Measurements from ENCODE around the gene VIPR2.

Gene VIPR2

DNA sequence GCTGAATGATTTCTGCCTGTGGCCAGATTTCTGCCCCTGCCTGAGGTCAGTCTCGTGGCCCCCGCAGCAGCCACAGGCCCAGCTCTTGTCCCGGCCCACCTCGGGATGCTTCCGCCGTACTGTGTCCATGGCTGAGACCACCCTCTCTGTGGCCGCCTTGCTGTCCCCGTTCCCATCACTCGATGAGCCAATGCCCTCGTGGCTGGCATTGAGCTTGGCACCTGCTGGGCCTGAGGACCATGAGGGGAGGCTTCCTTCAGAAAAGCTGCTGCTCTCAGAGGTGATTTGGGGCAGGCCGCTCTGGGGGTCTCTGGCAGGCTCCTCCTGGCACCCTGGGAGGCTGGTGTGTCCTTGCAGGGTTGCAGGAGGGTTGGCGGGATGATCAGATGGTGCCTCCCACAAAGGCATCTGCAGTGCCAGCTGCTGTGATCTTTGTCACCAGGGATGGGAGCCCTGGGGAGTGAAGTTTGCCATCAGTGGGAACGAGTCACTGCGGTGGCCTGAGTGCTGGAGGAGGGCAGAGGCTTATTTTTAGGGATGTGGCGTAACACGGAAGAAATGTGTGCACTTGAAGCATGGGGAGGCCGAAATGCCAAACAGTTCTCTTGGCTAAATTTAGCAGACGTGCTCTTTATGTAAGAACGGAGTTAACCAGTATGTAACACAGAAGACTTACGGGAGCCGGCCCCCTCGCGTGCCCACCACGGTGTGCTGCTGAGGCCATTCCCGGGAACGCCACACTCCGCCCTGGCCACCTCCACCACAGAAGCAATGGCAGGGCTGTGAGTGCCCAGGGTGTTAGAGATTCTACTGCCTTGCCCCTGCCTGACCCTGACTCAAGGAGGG is 47.7 kb downstream of the VIPR2 start:
- no peak for FAIRE-seq
- TF ChIP-seq POLR2A (IDR thresholded peaks at IDR 0.05; ENCODE audit: low read depth, low read length) = no peak
- no peak for DNase-seq (ENCODE audit: insufficient read length, low spot score)

DNA sequence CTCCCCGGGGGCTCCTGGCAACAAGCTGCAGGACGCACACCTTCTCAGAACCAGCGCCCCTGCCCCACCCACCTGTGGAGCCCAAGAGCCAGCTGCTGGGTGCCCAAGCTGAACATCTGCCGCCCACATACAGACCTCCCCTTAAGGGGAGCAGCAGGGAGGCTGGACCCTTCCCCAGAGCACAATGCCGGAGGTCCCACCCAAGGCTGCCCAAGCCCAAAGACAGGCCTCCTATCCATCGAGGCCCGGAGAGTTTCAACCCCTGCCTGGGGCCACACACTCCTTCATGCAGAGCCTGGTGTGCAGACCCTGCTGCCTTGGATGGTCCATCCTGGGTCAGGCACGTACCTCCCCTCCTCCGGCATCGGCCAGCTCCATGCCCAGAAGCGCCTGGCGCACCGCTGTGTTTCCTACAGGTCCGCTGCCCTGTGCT is 48.7 kb downstream of the VIPR2 start:
- FAIRE-seq (no peak), DNase-seq (ENCODE audit: insufficient read length, low spot score) (no peak)
- TF ChIP-seq POLR2A (IDR thresholded peaks at IDR 0.05; ENCODE audit: low read depth, low read length) = no peak

DNA sequence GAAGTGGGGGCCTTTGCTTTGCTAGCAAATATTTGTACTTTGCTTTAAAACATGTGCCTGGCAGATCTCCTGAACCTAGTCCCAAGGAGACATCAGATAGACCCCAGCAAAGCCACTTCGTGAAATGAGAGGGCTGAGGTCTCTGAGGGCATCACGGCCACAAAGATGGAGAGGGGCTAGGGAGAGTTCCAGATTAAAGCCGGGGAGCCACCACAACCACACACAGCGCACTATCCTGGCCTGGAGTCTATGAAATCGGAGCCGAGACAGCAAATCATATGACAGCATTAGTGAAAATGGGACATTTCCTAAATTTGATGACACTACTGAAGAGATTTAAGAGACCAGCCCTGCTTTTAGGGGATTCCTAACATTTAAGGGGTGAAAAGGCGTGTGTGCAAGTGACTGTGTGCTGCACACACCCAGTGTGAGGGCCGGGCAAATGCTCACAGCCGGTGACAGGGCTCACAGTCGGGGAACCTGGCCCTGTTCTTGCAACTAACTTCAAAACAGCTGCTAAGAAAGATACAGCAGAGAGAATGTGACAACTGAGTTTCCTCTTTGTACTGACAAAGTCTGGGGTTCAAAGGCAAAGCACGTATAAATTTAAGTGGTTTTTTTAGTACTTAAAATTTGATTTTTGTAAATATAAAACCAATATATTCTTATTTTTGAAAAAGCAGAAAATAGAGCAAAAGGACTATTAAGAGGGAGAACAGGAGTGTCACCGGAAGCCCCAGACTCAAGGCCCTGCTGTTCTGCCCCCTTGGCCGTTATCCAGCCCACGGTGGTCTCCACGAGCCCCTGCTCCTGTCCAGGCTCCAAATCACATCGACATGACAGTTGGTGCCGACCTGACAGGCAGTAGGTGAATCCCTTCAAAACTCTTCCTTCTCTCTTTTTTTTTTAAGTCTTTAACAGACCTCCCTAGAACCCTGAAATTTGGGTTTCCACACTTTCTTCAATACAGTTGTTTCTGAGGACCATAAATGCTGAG is 49.5 kb downstream of the VIPR2 start:
- no peak for FAIRE-seq
- no peak for TF ChIP-seq POLR2A (IDR thresholded peaks at IDR 0.05; ENCODE audit: low read depth, low read length)
- DNase-seq (ENCODE audit: insufficient read length, low spot score) = no peak

DNA sequence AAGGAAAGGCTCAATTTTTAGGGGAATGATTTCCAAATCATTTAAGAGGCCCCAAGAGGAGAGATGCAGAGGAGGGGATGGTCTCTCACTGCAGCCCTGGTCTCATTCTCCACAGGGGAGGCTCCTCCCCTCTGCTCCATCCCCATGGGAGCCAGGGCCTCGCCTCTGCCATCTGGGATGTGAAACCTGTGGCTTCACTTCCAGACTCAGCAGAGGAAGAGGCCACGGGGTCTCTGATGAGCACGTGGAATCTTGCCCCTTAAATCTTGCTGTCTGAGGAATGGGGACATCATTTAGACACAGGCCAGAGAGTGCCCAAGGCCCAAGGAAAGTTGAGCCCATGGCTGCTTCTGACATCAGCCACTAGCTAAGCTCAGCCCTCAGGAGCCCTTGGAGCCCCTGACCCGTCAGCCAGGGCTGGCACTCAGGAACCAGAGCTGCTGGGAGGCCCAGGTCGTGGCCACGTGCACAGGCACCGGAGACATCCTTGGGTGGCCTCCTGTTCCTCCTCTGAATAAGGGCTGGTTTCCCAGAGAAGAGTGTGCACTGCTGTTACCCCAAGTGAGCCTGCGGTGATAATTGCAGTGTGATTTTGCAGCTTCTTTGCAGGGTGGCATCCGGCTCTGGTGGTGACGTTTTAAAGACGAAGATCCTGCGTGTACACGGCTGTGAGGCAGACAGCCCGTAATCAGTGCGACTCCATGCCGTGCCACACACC is 50.5 kb downstream of the VIPR2 start:
- DNase-seq (ENCODE audit: insufficient read length, low spot score) (no peak), FAIRE-seq (no peak)
- no peak for TF ChIP-seq POLR2A (IDR thresholded peaks at IDR 0.05; ENCODE audit: low read depth, low read length)

DNA sequence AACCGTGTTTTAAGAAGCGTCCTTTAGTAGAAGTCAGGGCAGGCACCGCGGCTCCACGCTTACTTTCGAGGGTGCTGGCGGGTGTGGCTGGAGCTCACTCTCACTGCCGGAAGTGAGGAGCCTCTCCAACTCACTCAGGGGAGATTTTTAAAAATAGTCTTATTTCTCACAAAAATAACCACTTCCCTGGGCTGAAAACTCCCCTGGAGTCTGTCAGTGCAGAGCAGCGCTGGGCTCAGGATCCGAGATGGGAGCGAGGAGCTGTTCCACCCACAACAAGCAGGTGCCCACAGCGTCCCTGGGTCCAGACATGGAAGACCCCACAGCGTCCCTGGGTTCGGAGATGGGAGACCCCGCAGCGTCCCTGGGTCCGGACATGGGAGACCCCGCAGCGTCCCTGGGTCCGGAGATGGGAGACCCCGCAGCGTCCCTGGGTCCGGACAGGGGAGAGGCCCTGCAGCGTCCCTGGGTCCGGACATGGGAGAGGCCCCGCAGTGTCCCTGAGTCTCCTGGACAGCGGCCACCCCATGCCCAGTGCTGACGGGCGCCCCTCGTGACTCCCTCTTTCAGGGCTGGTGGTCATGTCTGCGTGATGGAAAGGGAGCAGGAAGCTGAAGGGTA is 51.2 kb downstream of the VIPR2 start:
- no peak for DNase-seq (ENCODE audit: insufficient read length, low spot score)
- no peak for FAIRE-seq
- TF ChIP-seq POLR2A (IDR thresholded peaks at IDR 0.05; ENCODE audit: low read depth, low read length) = no peak

DNA sequence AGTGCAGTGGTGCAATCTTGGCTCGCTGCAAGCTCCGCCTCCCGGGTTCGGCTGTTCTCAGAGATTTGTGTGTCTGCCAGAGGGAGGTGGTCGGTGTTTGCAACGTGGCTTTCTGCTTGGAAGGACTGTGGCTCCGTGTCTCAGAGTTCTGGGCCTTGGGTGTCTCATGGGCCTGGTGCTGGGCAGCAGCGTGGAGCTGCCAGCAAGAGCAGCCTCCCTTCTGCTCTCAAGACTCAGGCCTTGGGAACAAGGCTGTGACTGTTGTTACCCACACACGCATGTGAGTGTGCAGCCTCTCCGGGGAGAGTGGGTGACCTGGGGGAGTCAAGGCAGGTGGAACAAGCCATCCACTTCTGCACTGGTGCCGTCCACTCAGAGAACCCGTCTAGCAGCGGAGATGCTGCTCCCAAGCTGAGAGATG is 52.0 kb downstream of the VIPR2 start:
- DNase-seq (ENCODE audit: insufficient read length, low spot score) = no peak
- no peak for TF ChIP-seq POLR2A (IDR thresholded peaks at IDR 0.05; ENCODE audit: low read depth, low read length)
- FAIRE-seq = no peak

DNA sequence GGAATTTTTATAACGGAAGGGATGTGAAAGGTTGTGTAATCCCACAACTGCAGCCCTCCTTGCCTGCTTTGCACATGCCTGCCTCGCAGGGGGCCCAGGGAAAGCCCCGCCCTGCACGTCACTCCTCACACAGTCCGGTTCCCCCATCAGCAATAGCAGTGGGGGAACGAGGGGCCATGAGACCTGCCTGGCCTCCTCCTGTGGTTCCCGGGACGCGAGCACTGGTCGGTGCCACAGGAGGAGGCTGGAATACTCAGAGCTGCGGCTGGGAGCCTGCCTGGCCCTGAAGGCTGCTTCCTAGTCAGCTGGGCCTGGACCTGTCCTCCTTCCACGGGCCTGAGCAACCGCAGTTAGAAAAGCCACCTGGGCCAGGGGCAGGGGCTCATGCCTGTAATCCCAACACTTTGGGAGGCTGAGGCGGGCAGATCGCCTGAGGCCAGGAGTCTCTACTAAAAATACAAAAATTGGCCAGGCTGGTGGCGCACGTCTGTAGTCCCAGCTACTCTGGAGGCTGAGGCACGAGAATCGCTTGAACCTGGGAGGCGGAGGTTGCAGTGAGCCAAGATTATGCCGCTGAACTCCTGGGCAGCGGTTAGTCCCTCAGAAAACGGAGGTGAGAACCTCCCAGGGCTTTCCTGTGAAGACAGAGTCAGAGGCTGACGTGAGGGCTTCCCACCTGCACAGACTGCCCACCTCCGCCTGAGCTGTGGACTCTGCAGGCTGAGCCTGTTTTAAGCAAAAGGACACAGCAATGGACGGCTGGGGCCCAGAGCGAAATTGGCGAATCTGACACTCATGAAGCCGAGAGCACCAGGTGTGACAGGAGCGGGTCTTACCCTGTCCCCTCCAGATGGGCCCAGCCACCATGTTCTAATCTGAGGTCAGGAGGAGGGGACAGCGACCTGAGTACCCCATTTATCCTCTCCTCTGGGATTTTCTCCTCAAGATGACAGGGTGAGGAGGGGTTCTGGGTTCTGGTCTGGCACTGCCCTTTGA is 52.9 kb downstream of the VIPR2 start:
- TF ChIP-seq POLR2A (IDR thresholded peaks at IDR 0.05; ENCODE audit: low read depth, low read length) = no peak
- DNase-seq (ENCODE audit: insufficient read length, low spot score) (no peak), FAIRE-seq (no peak)

DNA sequence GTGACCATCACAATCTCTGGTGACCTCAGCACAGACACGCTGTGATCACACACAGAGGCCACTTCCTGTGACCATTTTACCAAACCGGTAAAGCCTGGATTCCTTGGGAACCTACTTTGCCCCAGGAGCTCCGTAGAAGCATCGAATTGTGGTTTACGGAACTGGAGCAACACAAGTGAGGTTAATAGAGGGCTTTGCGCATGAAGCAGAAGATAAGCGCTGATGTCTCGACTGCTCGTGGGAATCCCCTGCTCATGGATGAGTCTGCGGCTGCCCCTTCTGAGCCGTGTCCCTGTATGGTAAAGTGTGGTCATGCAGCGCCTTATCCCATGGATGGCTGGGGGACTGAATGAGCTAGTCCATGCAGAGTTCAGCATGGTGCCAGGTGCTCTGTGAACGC is 53.6 kb downstream of the VIPR2 start:
- no peak for DNase-seq (ENCODE audit: insufficient read length, low spot score)
- TF ChIP-seq POLR2A (IDR thresholded peaks at IDR 0.05; ENCODE audit: low read depth, low read length) = no peak
- FAIRE-seq = no peak

DNA sequence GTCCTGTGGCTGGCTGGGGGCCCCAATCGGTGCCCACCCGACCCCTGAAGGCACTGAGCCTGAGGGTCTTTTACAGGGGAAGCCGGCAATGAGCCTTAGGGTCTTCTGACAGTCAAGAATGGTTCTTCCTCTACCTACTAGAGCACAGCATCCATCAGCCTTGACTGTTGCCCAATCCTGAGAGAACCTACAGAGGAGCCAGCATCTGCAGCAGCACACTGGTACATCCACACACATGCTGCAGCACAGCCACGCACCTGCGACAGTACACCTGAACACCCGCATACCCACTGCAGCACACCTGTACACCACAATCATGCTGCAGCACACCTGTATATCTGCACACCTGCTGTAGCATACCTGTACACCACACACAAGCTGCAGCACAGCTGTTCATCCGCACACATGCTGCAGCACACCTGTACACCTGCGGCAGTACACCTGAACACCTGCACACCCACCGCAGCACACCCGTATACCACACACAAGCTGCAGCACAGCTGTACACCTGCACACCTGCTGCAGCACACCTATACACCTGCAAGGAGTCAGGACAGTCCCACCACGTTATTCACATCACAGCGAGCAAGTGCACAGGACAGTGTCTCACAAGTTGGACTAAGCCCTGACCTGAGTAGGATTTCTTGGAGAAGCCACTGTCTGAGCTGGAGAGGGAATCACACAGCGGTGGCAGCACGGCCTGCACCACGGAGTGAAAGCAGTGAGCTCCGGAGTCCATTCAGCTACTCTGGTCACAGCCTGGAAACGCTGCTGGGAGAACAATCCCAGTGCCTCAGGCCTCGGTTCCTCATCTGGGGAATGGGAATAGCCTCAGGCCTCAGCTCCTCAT is 56.4 kb downstream of the VIPR2 start:
- FAIRE-seq = no peak
- DNase-seq (ENCODE audit: insufficient read length, low spot score) = no peak

DNA sequence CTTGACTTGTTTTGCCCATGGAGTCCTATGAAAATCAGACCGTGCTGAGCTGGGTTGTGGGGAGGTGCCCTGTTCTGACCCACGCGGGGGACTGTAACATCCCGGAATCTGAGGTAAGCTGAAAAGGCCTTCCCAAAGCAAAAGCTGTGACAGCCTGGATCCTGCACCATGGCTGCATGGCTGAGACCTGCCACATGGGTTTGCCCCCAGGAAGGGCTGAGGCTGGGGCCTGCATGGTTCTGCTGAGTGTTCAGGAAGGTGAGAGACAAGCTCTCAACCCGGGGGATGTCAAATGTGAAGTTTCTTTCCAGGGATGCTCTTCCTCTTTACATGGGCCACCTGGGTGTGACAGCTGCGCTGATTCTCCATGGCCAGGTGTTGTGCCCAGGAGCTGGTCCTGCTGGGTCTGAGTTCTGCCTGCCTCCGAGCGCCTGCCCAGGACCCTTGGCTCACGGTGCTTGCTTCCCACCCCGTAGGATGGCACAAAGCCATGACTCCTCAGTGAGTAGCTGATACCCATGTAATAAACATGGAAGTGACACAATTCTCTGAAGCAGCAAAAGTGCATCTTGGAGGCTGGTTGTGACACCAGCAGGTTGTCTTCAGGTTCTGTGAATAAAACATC is 58.3 kb downstream of the VIPR2 start:
- FAIRE-seq = no peak
- DNase-seq (ENCODE audit: insufficient read length, low spot score) = no peak
- no peak for TF ChIP-seq POLR2A (IDR thresholded peaks at IDR 0.05; ENCODE audit: low read depth, low read length)

More for the DNA sequence above, 56.4 kb downstream of the VIPR2 start:
- TF ChIP-seq POLR2A (IDR thresholded peaks at IDR 0.05; ENCODE audit: low read depth, low read length) = no peak
